WTC11 (cell line): Measurements from ENCODE around the gene ASB5. TPM values are rescaled to one million over a fixed set of nuclear protein-coding genes. Genes with fewer than 3 reads are reported as not detected.

ENCODE experiments used
- ATAC-seq: fragments of 200-7000 bp; cut with Tn5 transposase; 2 replicates; pipeline ENCODE4 v1.10.0; 2021; ENCODE audit warnings: mild to moderate bottlenecking, moderate library complexity
- CTCF ChIA-PET: fragments of 300-600 bp; sonication (Branson Sonifier 250); formaldehyde crosslinking; loops from one replicate; lab custom pipeline; 2021; ENCODE audit warnings: antibody characterized with exemption; lab: Charles Lee
- POLR2A ChIA-PET: fragments of 350-600 bp; sonication (Branson Sonifier 250); formaldehyde crosslinking; loops from one replicate; lab custom pipeline; 2021; ENCODE audit warnings: antibody characterized with exemption; lab: Charles Lee
- DNase-seq: peaks from one replicate; pipeline ENCODE4 v3.0.0; 2021; ENCODE audit warnings: low spot score
- H3K27ac Mint-ChIP-seq: 2 replicates; pipeline ENCODE4 v1.8.0; 2021; ENCODE audit warnings: mixed read lengths
- H3K27me3 Mint-ChIP-seq: 2 replicates; pipeline ENCODE4 v1.8.0; 2021; ENCODE audit warnings: low read depth, mild to moderate bottlenecking, moderate library complexity, mixed read lengths
- H3K36me3 Mint-ChIP-seq: 2 replicates; pipeline ENCODE4 v1.8.0; 2021; ENCODE audit warnings: mixed read lengths
- H3K4me1 Mint-ChIP-seq: 2 replicates; pipeline ENCODE4 v1.8.0; 2022; ENCODE audit warnings: mixed read lengths
- H3K4me3 Mint-ChIP-seq: 2 replicates; pipeline ENCODE4 v1.8.0; 2021; ENCODE audit warnings: mild to moderate bottlenecking, moderate library complexity, mixed read lengths
- H3K9me3 Mint-ChIP-seq: 2 replicates; pipeline ENCODE4 v1.8.0; 2021; ENCODE audit warnings: mixed read lengths
- CREM ChIP-seq: sonication (generic); formaldehyde crosslinking; IDR thresholded peaks from 2 replicates; pipeline ENCODE4 v1.8.1; 2022; ENCODE audit warnings: mild to moderate bottlenecking, missing genetic modification reagents, moderate library complexity
- HMGA2 ChIP-seq: fragments of 250-450 bp; sonication (Bioruptor Pico); IDR thresholded peaks from 2 replicates; pipeline ENCODE4 v1.4.0; 2021; ENCODE audit warnings: mild to moderate bottlenecking, moderate library complexity
- IRF2 ChIP-seq: sonication (generic); formaldehyde crosslinking; IDR thresholded peaks from 2 replicates; pipeline ENCODE4 v1.8.0; 2022; ENCODE audit warnings: low read depth, missing genetic modification reagents, borderline replicate concordance
- NFE2L1 ChIP-seq: sonication (generic); formaldehyde crosslinking; IDR thresholded peaks from 2 replicates; pipeline ENCODE4 v1.8.1; 2023; ENCODE audit warnings: missing genetic modification reagents
- SOX15 ChIP-seq: fragments of 250-450 bp; sonication (Bioruptor Pico); IDR thresholded peaks from 2 replicates; pipeline ENCODE4 v1.9.0; 2021; ENCODE audit warnings: mild to moderate bottlenecking
- STAT6 ChIP-seq: sonication (generic); formaldehyde crosslinking; conservative IDR thresholded peaks from 2 replicates; pipeline ENCODE4 v1.8.1; 2023; ENCODE audit warnings: mild to moderate bottlenecking, low read depth, missing genetic modification reagents, moderate library complexity
- TEAD1 ChIP-seq: sonication (generic); formaldehyde crosslinking; IDR thresholded peaks from 2 replicates; pipeline ENCODE4 v1.8.0; 2022; ENCODE audit warnings: mild to moderate bottlenecking, missing genetic modification reagents
- ZMAT4 ChIP-seq: fragments of 250-450 bp; sonication (Bioruptor Pico); IDR thresholded peaks from 2 replicates; pipeline ENCODE4 v1.9.0; 2021; ENCODE audit warnings: mild to moderate bottlenecking
- total RNA-seq: library from RNA; stranded (reverse); gene quantifications from 3 replicates; pipeline ENCODE4 v1.2.3, GENCODE V29; 2021
- TF ChIP-seq, protein P1 (sequence below): fragments of 250-450 bp; sonication (Bioruptor Pico); IDR thresholded peaks from 2 replicates; pipeline ENCODE4 v1.9.0; 2021; ENCODE audit warnings: mild to moderate bottlenecking
- TF ChIP-seq, protein P2 (sequence below): fragments of 250-450 bp; sonication (Bioruptor Pico); conservative IDR thresholded peaks from 2 replicates; pipeline ENCODE4 v1.9.0; 2021; ENCODE audit warnings: mild to moderate bottlenecking
- TF ChIP-seq, protein P3 (sequence below): fragments of 250-450 bp; sonication (Bioruptor Pico); IDR thresholded peaks from 2 replicates; pipeline ENCODE4 v1.9.0; 2021; ENCODE audit warnings: mild to moderate bottlenecking, borderline replicate concordance
- TF ChIP-seq, protein P4 (sequence below): sonication (generic); formaldehyde crosslinking; IDR thresholded peaks from 2 replicates; pipeline ENCODE4 v1.8.1; 2023; ENCODE audit warnings: mild to moderate bottlenecking, missing genetic modification reagents, borderline replicate concordance

ASB5 gene
- total RNA-seq, 1 experiment from 2014 or later: not detected

DNA sequence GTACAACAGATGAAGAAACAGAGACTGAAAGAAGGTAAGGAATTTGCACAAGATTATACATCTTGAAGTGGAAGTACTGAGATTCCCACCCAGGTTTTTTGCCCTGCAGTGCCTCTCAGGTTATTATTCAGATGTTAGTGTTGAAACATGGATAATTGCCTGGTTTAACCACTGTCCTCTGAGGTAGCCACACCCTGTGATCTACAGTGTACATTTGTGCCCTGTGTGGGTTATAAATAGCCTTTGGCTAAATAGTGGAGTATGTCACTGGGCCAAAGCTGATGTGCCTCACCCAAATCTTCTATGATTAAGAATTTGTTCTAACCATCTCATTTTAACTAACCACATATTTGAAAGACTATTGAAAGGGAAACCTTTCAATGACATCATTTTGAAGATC lies 5.4 kb upstream of the ASB5 start (continued):
- TF ChIP-seq ZMAT4 (no peak), TEAD1 (CRISPR knock-in tag) (no peak)
- TF ChIP-seq, protein P1, sequence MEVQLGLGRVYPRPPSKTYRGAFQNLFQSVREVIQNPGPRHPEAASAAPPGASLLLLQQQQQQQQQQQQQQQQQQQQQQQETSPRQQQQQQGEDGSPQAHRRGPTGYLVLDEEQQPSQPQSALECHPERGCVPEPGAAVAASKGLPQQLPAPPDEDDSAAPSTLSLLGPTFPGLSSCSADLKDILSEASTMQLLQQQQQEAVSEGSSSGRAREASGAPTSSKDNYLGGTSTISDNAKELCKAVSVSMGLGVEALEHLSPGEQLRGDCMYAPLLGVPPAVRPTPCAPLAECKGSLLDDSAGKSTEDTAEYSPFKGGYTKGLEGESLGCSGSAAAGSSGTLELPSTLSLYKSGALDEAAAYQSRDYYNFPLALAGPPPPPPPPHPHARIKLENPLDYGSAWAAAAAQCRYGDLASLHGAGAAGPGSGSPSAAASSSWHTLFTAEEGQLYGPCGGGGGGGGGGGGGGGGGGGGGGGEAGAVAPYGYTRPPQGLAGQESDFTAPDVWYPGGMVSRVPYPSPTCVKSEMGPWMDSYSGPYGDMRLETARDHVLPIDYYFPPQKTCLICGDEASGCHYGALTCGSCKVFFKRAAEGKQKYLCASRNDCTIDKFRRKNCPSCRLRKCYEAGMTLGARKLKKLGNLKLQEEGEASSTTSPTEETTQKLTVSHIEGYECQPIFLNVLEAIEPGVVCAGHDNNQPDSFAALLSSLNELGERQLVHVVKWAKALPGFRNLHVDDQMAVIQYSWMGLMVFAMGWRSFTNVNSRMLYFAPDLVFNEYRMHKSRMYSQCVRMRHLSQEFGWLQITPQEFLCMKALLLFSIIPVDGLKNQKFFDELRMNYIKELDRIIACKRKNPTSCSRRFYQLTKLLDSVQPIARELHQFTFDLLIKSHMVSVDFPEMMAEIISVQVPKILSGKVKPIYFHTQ: no peak

DNA sequence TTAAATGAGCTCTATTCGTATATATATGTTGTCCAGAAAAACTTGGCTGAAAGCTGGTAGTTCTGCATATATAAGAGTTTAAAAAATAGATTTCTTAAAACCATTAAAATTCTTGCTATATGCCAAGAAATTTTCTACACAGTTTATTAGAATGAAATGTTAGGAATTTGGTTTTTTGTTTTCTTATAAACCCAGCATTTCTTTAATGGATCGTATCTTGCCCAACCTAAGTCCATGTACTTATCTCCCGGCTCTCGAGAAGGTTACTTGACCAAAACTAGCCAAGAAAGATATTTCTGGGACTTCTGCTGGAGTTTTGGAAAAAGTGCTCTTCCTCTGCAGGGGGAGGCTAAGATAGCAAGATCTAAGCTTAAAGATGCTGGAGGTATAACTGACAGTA lies 4.7 kb upstream of the ASB5 start:
- TF ChIP-seq SOX15 (no peak), CREM (CRISPR knock-in tag) (no peak), HMGA2 (CRISPR knock-in tag) (no peak), NFE2L1 (CRISPR knock-in tag) (no peak), IRF2 (CRISPR knock-in tag) (no peak), STAT6 (CRISPR knock-in tag) (no peak)
- TF ChIP-seq, protein P2, sequence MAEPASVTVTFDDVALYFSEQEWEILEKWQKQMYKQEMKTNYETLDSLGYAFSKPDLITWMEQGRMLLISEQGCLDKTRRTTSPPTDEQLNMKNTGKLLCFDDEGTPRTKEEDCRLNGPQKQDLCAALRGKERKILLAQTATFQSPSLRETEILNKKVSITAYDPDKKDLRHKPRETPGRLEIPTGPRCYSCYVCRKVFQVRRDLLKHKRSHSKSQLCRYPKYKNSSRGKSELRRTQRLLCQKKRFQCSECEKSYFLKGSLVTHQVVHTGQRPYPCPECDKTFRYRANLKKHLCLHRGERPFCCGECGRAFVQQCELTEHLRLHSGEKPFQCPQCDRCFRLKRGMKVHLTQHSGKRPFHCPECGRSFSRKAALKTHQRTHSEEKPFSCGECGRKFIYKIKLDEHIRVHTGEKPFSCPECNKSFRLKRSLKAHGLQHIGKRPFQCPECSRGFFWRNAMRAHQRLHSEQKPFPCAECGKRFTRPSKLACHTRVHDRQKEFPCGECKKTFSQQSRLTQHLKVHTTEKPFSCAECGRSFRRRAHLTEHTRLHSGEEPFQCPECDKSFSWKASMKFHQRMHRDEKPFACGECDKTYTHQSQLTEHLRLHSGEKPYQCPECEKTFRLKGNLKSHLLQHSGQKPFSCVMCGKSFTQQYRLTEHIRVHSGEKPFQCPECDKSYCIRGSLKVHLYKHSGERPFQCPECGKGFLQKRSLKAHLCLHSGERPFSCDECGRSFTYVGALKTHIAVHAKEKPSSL: no peak
- TF ChIP-seq, protein P3, sequence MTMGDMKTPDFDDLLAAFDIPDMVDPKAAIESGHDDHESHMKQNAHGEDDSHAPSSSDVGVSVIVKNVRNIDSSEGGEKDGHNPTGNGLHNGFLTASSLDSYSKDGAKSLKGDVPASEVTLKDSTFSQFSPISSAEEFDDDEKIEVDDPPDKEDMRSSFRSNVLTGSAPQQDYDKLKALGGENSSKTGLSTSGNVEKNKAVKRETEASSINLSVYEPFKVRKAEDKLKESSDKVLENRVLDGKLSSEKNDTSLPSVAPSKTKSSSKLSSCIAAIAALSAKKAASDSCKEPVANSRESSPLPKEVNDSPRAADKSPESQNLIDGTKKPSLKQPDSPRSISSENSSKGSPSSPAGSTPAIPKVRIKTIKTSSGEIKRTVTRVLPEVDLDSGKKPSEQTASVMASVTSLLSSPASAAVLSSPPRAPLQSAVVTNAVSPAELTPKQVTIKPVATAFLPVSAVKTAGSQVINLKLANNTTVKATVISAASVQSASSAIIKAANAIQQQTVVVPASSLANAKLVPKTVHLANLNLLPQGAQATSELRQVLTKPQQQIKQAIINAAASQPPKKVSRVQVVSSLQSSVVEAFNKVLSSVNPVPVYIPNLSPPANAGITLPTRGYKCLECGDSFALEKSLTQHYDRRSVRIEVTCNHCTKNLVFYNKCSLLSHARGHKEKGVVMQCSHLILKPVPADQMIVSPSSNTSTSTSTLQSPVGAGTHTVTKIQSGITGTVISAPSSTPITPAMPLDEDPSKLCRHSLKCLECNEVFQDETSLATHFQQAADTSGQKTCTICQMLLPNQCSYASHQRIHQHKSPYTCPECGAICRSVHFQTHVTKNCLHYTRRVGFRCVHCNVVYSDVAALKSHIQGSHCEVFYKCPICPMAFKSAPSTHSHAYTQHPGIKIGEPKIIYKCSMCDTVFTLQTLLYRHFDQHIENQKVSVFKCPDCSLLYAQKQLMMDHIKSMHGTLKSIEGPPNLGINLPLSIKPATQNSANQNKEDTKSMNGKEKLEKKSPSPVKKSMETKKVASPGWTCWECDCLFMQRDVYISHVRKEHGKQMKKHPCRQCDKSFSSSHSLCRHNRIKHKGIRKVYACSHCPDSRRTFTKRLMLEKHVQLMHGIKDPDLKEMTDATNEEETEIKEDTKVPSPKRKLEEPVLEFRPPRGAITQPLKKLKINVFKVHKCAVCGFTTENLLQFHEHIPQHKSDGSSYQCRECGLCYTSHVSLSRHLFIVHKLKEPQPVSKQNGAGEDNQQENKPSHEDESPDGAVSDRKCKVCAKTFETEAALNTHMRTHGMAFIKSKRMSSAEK: no peak
- TF ChIP-seq, protein P4, sequence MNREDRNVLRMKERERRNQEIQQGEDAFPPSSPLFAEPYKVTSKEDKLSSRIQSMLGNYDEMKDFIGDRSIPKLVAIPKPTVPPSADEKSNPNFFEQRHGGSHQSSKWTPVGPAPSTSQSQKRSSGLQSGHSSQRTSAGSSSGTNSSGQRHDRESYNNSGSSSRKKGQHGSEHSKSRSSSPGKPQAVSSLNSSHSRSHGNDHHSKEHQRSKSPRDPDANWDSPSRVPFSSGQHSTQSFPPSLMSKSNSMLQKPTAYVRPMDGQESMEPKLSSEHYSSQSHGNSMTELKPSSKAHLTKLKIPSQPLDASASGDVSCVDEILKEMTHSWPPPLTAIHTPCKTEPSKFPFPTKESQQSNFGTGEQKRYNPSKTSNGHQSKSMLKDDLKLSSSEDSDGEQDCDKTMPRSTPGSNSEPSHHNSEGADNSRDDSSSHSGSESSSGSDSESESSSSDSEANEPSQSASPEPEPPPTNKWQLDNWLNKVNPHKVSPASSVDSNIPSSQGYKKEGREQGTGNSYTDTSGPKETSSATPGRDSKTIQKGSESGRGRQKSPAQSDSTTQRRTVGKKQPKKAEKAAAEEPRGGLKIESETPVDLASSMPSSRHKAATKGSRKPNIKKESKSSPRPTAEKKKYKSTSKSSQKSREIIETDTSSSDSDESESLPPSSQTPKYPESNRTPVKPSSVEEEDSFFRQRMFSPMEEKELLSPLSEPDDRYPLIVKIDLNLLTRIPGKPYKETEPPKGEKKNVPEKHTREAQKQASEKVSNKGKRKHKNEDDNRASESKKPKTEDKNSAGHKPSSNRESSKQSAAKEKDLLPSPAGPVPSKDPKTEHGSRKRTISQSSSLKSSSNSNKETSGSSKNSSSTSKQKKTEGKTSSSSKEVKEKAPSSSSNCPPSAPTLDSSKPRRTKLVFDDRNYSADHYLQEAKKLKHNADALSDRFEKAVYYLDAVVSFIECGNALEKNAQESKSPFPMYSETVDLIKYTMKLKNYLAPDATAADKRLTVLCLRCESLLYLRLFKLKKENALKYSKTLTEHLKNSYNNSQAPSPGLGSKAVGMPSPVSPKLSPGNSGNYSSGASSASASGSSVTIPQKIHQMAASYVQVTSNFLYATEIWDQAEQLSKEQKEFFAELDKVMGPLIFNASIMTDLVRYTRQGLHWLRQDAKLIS (CRISPR knock-in tag): no peak
- CTCF ChIA-PET: no interaction called here
- ATAC-seq: no peak
- POLR2A ChIA-PET: no interaction called here
- no peak overlapping the region for H3K27ac Mint-ChIP-seq
- H3K27me3 Mint-ChIP-seq: no peaks in the 10 kb centered on the region
- H3K36me3 Mint-ChIP-seq: no peaks in the 10 kb centered on the region
- H3K4me1 Mint-ChIP-seq: peaks cover 13% of the 10 kb centered on the region
- DNase-seq: no peak
- H3K4me3 Mint-ChIP-seq: no peak overlapping the region
- no peaks in the 10 kb centered on the region for H3K9me3 Mint-ChIP-seq
